ENCODE results near the gene GATA2.

GATA2 gene

GRCh38 chr3:128455786-128456748 lies 36.9 kb downstream of the GATA2 start:
- no peak for DNase-seq

DNA sequence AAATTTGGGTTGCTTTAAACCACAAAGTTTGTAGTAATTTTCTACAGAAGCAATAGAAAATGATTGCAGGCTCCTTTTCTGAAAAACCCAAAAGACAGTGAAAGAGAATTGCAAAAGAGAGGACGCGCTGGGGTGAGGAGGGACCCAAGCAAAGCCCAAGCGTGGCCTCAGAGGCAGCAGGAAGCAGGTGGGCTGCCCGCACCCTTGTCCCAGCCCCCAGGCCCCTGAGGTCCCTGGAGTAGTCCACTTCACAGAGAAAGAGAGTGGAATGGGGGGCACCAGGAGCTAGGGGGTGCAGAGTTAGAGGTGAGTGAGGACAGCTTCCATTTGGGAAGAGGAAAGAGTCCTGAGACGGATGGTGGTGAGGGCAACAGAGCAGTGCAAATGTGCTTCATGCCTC lies 37.9 kb downstream of the GATA2 start:
- no peak for DNase-seq

GRCh38 chr3:128454310-128454618 lies 38.7 kb downstream of the GATA2 start:
- DNase-seq: no peak

- DNase-seq: no peak
Measured at GRCh38 chr3:128453501-128454309, 39.3 kb downstream of the GATA2 start.

DNA sequence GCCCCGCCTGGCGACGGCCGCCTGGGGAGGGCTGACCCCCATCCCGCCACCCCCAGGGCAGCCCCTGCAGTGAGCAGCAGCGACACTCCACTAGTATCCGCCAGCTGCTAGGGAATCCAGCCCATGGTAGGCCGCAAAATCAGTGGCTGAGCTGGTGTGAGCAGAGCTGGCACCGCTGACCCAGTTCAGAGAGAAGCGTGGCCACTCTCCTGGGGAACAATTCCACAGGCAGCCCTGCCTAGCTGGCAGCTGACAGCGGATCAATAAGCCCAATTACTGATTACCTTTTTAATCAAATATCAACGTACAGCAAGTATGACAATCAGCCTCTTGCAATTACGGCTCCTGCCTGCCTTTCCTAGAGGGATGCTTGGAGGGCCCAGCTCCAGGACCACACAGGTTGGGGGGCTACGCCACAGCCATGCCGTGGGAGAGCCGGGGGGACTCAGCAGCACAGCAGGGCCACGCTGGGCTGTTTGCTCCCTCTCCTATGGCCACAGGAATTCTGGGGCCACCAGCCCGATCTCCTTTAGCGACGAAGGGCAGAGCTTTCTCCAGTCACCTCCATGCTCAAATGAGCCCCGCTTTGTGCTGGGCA lies 40.2 kb downstream of the GATA2 start:
- no peak for DNase-seq

DNA sequence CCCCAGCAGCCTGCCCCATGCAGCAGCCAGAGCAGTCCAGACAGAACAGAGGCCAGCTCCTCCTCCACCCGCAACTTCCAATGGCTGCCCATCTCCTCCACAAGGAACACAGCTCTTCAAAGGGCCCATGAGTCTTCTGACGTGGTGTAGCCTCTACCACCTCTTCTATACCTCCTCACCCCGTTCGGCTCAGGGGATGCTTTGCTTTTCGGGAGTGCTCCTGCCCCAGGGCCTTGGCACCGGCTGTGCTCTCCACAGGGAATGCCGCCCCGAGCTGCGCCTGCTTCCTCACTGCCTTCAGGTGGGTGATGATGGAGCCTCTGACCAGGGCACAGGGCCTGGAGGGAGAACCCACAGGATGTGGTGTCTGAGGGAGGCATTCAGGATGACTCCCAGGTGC lies 40.9 kb downstream of the GATA2 start:
- DNase-seq: no peak

DNA sequence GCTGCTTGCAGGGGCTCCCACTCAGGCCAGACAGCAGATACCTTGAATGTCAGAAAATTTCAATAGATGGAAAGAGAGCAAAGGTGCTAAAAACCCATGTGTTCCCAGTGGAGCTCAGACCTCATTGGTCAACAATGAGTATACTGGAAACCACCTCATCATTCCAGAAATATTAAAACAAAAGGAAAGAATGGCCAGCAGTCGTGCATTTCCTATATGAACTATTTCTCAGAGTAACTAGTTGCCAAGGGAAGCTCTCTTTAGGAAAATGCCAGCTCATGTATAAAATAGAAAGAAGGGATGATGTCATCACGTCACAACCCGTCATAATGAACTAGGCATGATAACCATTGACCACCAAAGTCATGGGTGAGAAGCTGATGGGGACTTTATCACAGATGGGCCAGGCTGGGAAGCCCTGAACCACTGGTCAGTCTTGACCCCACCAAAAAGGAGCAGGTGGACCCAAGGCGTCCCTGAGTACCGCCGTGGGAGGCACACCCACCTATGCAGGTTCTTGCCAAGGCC lies 43.8 kb downstream of the GATA2 start:
- DNase-seq: no peak

GRCh38 chr3:128448491-128448890 lies 44.5 kb downstream of the GATA2 start:
- DNase-seq: peak; percentile 39

- peak; percentile 84 for DNase-seq
Measured at GRCh38 chr3:128447561-128448013, 45.4 kb downstream of the GATA2 start.

DNA sequence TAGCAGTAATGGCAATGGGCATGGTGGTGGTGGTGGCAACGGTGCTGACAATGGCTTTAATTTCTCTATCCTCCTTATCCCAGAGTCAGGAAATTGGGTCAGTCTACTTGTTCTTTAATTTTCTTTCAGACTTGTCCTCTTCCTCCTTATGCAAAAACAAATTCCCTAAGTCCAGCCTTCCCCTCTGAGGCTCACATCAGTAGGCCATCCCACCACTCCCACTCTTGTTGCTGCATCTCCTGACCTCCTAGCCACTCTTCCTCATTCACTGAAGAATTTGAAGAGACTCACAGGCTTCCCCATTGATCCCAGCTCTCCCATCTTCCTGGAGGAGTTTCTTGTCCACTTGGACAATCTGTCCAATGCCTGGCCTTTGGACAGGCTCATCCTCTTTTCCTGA lies 46.2 kb downstream of the GATA2 start:
- no peak for DNase-seq

GRCh38 chr3:128445357-128445756 lies 47.6 kb downstream of the GATA2 start:
- no peak for DNase-seq

- DNase-seq: no peak
Measured at GRCh38 chr3:128443771-128444170, 49.2 kb downstream of the GATA2 start.

GRCh38 chr3:128442949-128443348 lies 50.1 kb downstream of the GATA2 start:
- no peak for DNase-seq

- no peak for DNase-seq
Measured at GRCh38 chr3:128442070-128442469, 50.9 kb downstream of the GATA2 start.

GRCh38 chr3:128439226-128439625 lies 53.8 kb downstream of the GATA2 start:
- no peak for DNase-seq

GRCh38 chr3:128438488-128439072 lies 54.4 kb downstream of the GATA2 start:
- no peak for DNase-seq

DNA sequence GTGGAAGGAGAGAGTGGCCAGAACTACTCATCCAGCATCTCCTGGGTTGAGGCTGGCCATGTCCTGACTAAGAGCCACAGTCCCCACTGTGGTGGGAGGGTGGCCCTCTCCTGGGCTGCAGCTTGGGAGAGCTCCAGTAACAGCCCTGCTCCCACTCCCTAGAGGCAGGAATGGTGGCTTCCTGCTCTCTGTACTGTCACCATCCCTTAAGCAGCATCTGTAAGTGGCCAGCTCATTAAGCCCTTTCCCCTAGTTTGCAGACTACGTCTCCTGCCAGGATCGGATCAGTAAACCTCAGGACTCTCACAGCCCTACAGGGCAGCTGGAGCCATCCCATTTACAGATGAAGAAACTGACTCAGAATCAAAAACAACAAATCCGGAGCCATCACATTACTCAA lies 56.8 kb downstream of the GATA2 start:
- no peak for DNase-seq

GRCh38 chr3:128435561-128435960 lies 57.4 kb downstream of the GATA2 start:
- no peak for DNase-seq

GRCh38 chr3:128435058-128435457 lies 57.9 kb downstream of the GATA2 start:
- no peak for DNase-seq

- no peak for DNase-seq
Measured at GRCh38 chr3:128434524-128434923, 58.5 kb downstream of the GATA2 start.

- DNase-seq: no peak
Measured at GRCh38 chr3:128433837-128434165, 59.2 kb downstream of the GATA2 start.

- DNase-seq: no peak
Measured at GRCh38 chr3:128432971-128433836, 59.8 kb downstream of the GATA2 start.

Measured in stimulated activated CD8-positive, alpha-beta memory T cell treated with anti-CD3 and anti-CD28 coated beads, Interleukin-4, amount 100 ng/mL, for 48 hours (primary cell).